Measurements from ENCODE around the gene MED4. TPM values are rescaled to one million over a fixed set of nuclear protein-coding genes. Genes with fewer than 3 reads are reported as not detected.

The MED4 gene
- total RNA-seq, 4 donors from 2014 or later = 27.4 to 42.9 (median 35.0) TPM

DNA sequence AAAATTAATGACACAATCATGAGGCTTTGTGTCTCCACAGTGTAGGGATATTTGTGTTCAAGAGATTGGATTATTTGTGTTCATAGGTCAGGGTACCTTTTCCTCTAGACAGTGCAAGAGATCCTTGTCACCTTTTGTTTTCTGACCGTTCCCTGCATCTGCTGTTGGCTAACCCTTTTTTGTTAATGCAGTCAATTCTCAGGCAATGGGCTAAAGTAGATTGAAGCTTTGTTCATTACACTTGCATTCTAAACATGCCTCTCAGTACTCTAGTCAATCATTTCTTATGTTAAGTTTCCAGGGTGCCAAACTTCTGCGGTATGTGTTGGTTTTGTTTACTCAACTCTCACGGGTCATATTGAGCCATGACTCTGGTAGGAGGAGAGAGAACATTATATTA lies 1.8 kb upstream of the MED4 start:
- TF ChIP-seq, protein P1, sequence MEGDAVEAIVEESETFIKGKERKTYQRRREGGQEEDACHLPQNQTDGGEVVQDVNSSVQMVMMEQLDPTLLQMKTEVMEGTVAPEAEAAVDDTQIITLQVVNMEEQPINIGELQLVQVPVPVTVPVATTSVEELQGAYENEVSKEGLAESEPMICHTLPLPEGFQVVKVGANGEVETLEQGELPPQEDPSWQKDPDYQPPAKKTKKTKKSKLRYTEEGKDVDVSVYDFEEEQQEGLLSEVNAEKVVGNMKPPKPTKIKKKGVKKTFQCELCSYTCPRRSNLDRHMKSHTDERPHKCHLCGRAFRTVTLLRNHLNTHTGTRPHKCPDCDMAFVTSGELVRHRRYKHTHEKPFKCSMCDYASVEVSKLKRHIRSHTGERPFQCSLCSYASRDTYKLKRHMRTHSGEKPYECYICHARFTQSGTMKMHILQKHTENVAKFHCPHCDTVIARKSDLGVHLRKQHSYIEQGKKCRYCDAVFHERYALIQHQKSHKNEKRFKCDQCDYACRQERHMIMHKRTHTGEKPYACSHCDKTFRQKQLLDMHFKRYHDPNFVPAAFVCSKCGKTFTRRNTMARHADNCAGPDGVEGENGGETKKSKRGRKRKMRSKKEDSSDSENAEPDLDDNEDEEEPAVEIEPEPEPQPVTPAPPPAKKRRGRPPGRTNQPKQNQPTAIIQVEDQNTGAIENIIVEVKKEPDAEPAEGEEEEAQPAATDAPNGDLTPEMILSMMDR (IDR thresholded peaks at IDR 0.05) = no peak
- ATAC-seq (ENCODE audit: low FRiP score) = no peak
- no peak for DNase-seq (ENCODE audit: low spot score)

DNA sequence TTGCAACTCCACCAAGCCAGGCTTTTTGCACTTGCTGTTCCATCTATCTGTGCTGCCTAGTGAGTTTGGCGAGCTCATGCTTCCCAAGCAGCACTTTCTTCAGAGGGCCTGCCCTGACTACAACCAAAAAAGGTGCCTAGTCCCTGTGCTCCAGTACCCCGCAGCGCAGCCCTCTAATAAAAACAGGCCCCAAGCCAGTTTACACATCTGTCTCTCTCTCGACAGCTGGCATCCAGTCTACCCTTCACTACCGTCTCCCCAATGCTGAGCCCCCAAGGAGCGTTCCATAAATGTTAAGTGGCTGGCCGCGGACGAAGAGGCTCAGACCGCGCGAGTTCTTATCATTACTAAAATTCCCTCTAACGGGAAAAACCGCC lies 512 bp downstream of the MED4 start:
- DNase-seq (ENCODE audit: low spot score) (no peak), ATAC-seq (ENCODE audit: low FRiP score) (no peak)
- TF ChIP-seq, protein P1 (IDR thresholded peaks at IDR 0.05) = no peak

DNA sequence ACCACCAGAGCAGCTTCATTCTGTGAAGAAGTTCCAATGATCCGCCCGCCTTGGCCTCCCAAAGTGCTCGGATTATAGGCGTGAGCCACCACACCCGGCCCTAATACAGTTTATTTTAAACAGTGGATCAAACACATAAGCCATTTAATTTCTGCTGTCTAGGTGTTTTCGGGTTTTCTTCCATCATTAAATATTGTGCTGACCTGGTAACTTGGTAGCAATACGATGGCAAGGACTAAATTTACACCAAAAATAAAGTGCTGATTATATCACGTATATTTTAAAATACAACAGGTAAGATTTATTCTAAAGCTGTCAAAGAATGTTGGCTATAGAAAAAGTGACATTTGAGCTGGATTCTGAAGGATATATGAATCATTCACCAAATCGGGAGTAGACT lies 1.3 kb downstream of the MED4 start:
- DNase-seq (ENCODE audit: low spot score) = no peak
- TF ChIP-seq, protein P1 (IDR thresholded peaks at IDR 0.05) = no peak
- no peak for ATAC-seq (ENCODE audit: low FRiP score)

DNA sequence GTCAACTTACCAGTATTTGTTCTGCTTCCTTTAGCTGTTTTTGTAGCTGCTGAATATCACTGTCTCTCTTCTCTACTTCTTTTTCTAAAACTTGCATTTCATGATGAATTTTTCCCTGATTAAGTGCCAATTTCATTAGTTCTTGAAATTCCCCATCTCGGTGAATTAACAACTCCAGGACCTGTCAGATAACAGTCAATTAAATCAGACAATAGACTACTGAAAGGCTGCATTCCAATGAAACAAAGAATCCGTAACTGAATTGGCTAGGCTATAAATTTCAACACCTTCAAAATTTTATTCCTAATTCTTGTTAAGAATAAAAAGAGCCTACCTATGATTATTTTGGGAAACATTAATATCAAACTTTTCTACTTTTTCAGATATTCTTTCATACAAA lies 8.6 kb downstream of the MED4 start:
- ATAC-seq (ENCODE audit: low FRiP score) (no peak), DNase-seq (ENCODE audit: low spot score) (no peak)
- TF ChIP-seq, protein P1 (IDR thresholded peaks at IDR 0.05) = no peak

DNA sequence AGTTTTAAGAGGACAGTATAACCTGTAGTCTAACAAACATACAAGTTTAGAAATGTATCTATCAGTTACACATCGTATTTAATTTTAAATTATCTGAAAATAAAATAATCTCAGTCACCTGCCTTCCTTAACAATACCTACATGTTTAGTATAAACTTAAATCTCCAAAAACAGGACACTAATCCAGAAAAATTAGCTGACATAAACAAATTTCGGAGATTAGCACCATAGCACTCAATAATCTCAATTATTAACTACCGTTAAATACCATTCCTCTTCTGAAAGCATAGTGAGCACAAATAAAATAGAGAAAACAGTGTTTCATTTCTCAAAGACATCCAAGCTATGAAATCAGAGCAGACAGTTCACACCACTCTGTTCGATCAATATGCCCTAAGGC lies 13.2 kb downstream of the MED4 start:
- DNase-seq (ENCODE audit: low spot score) (no peak), ATAC-seq (ENCODE audit: low FRiP score) (no peak)
- TF ChIP-seq, protein P1 (IDR thresholded peaks at IDR 0.05) = no peak

DNA sequence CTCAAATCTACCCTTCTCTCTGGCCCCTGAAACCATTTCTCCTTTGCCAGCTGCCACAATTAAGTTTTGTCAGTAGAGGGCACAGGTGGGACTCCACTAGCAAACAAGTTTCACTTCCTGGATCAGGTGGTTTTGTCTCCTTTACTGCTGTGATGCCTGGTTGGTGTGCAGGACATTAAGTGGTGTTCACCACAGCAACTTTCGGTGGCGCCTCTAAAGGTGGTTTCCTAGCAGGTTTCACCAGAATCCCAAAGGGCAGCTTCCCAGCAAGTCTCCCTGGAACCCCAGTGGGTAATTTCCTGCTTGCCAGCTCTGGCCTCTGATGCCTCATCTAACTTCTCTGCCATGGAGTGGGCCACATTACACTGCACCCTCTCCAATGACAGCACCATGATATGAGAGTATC lies 16.6 kb downstream of the MED4 start:
- no peak for ATAC-seq (ENCODE audit: low FRiP score)
- no peak for DNase-seq (ENCODE audit: low spot score)
- TF ChIP-seq, protein P1 (IDR thresholded peaks at IDR 0.05) = no peak

DNA sequence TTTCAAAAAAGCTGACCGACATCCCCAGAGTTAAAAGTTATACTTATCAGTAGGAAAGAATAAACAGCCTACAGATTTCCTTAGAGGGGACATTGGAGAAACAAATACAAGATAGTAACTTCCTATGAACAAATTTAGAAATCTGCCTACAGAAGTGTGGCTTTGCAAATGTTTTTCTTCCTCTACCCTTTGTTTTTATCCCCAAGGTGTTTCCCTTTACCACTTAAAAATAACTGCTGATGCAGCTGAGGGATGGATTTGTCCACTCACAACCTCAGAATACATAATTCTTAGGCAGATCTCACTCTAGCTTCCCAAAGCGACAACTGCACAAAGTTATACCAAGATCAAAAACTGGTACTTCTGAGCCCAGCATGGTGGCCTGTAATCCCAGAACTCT lies 20.9 kb downstream of the MED4 start:
- ATAC-seq (ENCODE audit: low FRiP score) (no peak), DNase-seq (ENCODE audit: low spot score) (no peak)
- TF ChIP-seq, protein P1 (IDR thresholded peaks at IDR 0.05) = no peak

All from omental fat pad (tissue), 4 donors.